HG03439 (cell line): ENCODE measurements around the gene SEC24B.
"Not testable (repeated sequence)": the region's sequence is repeated elsewhere in the genome, so short reads cannot be mapped to it uniquely, and the experiment has no call there.

Source experiments
- ATAC-seq: cut with Tn5 transposase; IDR thresholded peaks from one replicate; pipeline ENCODE4 v1.9.1; 2021; ENCODE audit warnings: mild to moderate bottlenecking, moderate library complexity; ENCODE audit not compliant: unreplicated experiment

SEC24B gene

DNA sequence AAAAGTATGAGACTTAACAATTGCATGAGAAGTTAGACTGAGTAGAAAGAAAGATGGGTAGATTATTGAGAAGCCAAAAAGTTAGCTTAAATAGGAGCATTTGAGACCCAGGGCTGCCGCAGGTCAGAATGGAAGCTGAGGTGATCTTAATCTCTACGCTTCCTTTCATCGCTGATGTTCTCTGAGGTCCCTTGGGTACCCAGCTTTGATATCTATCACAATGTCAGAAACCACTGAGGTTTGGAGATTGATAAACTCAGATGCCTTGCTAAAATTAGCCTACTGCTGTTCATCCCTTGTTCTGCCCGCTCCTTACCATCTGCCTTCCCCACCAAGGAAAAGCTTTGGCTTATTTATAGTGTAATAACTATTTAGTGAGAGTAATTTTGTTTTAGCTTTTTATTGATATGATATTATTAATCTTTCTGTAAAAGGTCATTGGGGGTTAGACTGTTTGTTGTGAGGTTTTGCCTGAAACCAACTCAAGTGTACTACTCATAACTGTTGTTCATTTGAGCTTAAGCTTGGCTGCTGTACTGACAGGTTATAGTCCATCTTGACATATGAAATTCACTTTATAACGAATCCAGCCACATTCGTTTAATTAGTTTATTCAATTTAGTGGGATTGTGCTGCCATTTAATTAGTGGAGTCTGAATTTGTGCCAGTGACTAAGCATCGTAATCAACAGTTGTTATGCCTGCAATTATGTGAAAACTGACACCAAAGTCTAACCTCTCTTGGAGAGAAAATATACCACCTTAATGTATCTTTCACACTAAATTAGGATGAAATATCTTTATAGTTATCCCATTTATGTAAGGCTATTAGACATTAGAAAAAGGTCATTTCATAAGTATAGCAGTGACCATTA lies 141.6 kb downstream of the SEC24B start:
- no peak for ATAC-seq

GRCh38 chr4:109576462-109576861 lies 142.8 kb downstream of the SEC24B start:
- no peak for ATAC-seq

- no peak for ATAC-seq
These were observed 145.2 kb downstream of the SEC24B start for GRCh38 chr4:109578846-109579245.

- not testable (repeated sequence) for ATAC-seq
These were observed 146.4 kb downstream of the SEC24B start for GRCh38 chr4:109579997-109580396.

DNA sequence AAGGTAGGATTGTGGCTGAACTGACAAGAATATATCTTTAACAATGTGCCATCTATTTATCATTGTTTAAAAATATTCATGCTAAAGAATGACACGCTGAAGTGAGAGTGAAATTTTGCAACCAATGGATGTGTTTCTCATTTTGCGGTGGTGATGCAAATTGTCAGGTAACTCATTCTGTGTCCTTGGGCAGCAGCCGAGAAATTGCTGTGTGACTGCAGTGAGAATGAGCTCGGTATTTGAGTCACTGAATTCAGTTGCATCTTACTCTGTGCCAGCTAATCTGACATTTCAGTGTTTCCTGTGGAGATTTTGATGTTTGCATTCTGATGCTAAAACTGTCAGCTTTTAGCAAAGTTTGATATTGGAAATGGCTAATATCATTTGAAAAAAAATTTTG lies 154.6 kb downstream of the SEC24B start:
- ATAC-seq: peak; percentile 86

GRCh38 chr4:109589119-109589518 lies 155.5 kb downstream of the SEC24B start:
- ATAC-seq: no peak

- ATAC-seq: no peak
These were observed 156.0 kb downstream of the SEC24B start for GRCh38 chr4:109589605-109590004.
